K562 (cell line): ENCODE measurements around the gene TTC38. TPM values are rescaled to one million over a fixed set of nuclear protein-coding genes. Genes with fewer than 3 reads are reported as not detected.

Experiments
- DMBX1 ChIP-seq: fragments of 250-450 bp; sonication (Bioruptor Pico); IDR thresholded peaks from 2 replicates; pipeline ENCODE4 v1.8.0; 2022; ENCODE audit warnings: inconsistent platforms, mild to moderate bottlenecking, moderate library complexity, borderline replicate concordance
- FOSL1 ChIP-seq: fragments of 200-800 bp; sonication (Bioruptor generic); conservative IDR thresholded peaks from 2 replicates; pipeline ENCODE4 v1.6.1; 2016; ENCODE audit warnings: missing genetic modification characterization, missing compliant biosample characterization
- HLTF ChIP-seq: fragments of 450-650 bp; IDR thresholded peaks from 2 replicates; pipeline ENCODE4 v1.6.1; 2016
- MBD2 ChIP-seq: sonication (generic); IDR thresholded peaks from 2 replicates; pipeline ENCODE4 v1.6.1; 2016; ENCODE audit warnings: low read depth, borderline replicate concordance
- SRSF1 ChIP-seq: fragments of 200-400 bp; formaldehyde crosslinking; IDR thresholded peaks from 2 replicates; pipeline ENCODE4 v1.6.1; 2017; ENCODE audit warnings: mild to moderate bottlenecking, low read depth, low read length, moderate library complexity
- U2AF2 ChIP-seq: fragments of 200-400 bp; formaldehyde crosslinking; optimal IDR thresholded peaks from 2 replicates; pipeline ENCODE3; 2017; ENCODE audit warnings: low read depth, mild to moderate bottlenecking, low read length
- ZBTB1 ChIP-seq: sonication (generic); formaldehyde crosslinking; IDR thresholded peaks from 2 replicates; pipeline ENCODE4 v1.8.1; 2023; ENCODE audit warnings: missing genetic modification reagents, low read depth, mild to moderate bottlenecking, borderline replicate concordance
- ZNF316 ChIP-seq: fragments of 450-650 bp; IDR thresholded peaks from 2 replicates; pipeline ENCODE4 v1.6.1; 2016
- polyA plus RNA-seq, 8 experiments: library from polyadenylated mRNA; depleted of rRNA in 4 of 8; stranded (reverse) in 5 of 8; unstranded in 3 of 8; fragments of >200 nt; fragmentation: Nextera tagmentation in 2 of 8; fragmentation: Illumina TruSeq in 1 of 8; extraction: Ambion mirVana in 2 of 8; extraction: Trizol in 1 of 8; gene quantifications; 2 replicates each; pipeline versions ENCODE4 v1.2.1 to v1.2.3, GENCODE V29; 2011 to 2014; ENCODE audit warnings: inconsistent platforms in 1 of 8, missing spikeins in 1 of 8
- total RNA-seq, 7 experiments: library from RNA; depleted of rRNA in 6 of 7; stranded (reverse); fragments of >200 nt in 6 of 7; fragmentation: Illumina TruSeq in 2 of 7; extraction: Trizol in 2 of 7; gene quantifications; 2 replicates each; pipeline versions ENCODE4 v1.2.1 to v1.2.3, GENCODE V29; 2011 to 2021; ENCODE audit warnings: low replicate concordance in 1 of 7
- TF ChIP-seq, protein P1 (sequence below), 2 experiments: IDR thresholded peaks in 1 of 2; conservative IDR thresholded peaks in 1 of 2; 2 replicates each; pipeline ENCODE4 v1.6.1; 2016; ENCODE audit warnings: low read depth in 2 of 2, mild to moderate bottlenecking in 1 of 2, missing compliant biosample characterization in 1 of 2, missing genetic modification characterization in 1 of 2, moderate library complexity in 1 of 2
- TF ChIP-seq, protein P2 (sequence below), 2 experiments: fragments of 450-650 bp in 1 of 2; IDR thresholded peaks; 2 replicates each; pipeline ENCODE4 v1.6.1; 2011 to 2017; ENCODE audit warnings: low read depth in 2 of 2, antibody characterized with exemption in 1 of 2, borderline replicate concordance in 1 of 2, low read length in 1 of 2, mild to moderate bottlenecking in 1 of 2, mixed read lengths in 1 of 2; ENCODE audit not compliant: control insufficient read depth in 1 of 2
- TF ChIP-seq, protein P3 (sequence below), 2 experiments: fragments of 150-350 bp in 1 of 2; IDR thresholded peaks; 2 replicates each; pipeline ENCODE4 v1.6.1; 2012 to 2016; ENCODE audit warnings: low read depth in 2 of 2, low read length in 2 of 2, mild to moderate bottlenecking in 1 of 2, moderate library complexity in 1 of 2
- TF ChIP-seq, protein P4 (sequence below), 2 experiments: fragments of 450-650 bp; IDR thresholded peaks; 2 replicates each; pipeline ENCODE4 v1.6.1; 2016
- TF ChIP-seq, protein P5 (sequence below): sonication (generic); formaldehyde crosslinking; IDR thresholded peaks from 2 replicates; pipeline ENCODE4 v1.8.0; 2022; ENCODE audit warnings: mild to moderate bottlenecking, missing genetic modification reagents

The TTC38 gene
- total and polyA plus RNA-seq, 9 of the 15 experiments (the other 6 are each of a cell fraction or from before 2014, with no cell fraction given) = 0.84 to 28.4 (median 18.1) TPM

DNA sequence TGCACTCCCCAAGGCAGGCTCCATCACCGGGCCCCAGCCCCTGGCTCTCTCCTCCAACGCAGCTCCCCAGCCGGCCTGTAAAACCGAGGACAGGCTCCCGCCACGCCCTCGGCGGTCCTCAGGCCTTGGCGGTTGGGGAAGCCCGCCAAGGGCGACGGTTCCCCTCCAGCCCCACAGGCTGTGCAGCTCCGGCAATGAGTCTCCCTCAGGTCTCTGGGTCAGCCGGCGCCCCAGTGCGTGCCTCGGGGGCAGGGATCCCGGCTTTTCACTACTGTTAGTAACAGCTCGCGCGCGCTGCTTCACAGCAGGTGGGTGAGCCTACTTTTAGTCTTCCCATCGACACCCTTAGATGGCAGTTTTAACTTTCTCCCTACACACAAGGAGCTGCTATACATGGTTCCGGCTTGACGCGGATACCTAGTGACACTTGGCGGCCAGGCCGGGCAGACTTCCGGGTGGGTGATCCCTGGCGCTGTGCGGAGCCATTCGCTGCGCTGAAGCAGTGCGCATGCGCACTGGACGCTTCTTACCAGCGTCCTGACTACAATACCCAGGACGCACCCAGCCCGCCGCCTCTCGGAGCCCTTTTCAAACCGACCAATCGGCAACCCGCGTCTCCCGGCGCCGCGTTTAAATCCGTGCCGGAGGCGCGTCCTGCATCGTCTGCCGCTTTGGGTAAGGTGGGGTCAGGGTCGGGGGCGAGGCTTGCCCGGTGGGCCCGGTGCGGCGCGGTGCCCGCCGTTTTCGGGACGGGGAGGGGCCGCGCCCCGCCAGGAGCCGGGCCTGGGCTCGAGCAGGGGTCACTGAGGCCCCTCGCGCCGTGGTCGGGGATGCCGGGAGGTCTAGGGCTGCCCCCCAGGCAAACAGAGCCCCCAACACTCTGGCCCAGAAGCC lies 28.7 kb downstream of the TTC38 start, which contains the start of gene GTSE1 (continued):
- TF ChIP-seq, protein P1, sequence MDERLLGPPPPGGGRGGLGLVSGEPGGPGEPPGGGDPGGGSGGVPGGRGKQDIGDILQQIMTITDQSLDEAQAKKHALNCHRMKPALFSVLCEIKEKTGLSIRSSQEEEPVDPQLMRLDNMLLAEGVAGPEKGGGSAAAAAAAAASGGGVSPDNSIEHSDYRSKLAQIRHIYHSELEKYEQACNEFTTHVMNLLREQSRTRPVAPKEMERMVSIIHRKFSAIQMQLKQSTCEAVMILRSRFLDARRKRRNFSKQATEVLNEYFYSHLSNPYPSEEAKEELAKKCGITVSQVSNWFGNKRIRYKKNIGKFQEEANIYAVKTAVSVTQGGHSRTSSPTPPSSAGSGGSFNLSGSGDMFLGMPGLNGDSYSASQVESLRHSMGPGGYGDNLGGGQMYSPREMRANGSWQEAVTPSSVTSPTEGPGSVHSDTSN (CRISPR knock-in tag; IDR thresholded peaks at IDR 0.05; ENCODE audit: low read depth) = no peak
- TF ChIP-seq, protein P1 (tag; conservative IDR thresholded peaks at IDR 0.05; ENCODE audit: low read depth) = no peak
- TF ChIP-seq DMBX1 = no peak
- TF ChIP-seq, protein P2, sequence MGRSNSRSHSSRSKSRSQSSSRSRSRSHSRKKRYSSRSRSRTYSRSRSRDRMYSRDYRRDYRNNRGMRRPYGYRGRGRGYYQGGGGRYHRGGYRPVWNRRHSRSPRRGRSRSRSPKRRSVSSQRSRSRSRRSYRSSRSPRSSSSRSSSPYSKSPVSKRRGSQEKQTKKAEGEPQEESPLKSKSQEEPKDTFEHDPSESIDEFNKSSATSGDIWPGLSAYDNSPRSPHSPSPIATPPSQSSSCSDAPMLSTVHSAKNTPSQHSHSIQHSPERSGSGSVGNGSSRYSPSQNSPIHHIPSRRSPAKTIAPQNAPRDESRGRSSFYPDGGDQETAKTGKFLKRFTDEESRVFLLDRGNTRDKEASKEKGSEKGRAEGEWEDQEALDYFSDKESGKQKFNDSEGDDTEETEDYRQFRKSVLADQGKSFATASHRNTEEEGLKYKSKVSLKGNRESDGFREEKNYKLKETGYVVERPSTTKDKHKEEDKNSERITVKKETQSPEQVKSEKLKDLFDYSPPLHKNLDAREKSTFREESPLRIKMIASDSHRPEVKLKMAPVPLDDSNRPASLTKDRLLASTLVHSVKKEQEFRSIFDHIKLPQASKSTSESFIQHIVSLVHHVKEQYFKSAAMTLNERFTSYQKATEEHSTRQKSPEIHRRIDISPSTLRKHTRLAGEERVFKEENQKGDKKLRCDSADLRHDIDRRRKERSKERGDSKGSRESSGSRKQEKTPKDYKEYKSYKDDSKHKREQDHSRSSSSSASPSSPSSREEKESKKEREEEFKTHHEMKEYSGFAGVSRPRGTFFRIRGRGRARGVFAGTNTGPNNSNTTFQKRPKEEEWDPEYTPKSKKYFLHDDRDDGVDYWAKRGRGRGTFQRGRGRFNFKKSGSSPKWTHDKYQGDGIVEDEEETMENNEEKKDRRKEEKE (IDR thresholded peaks at IDR 0.05; ENCODE audit: borderline replicate concordance in 1 of 2, control insufficient read depth in 1 of 2, low read depth in 2 of 2, low read length in 1 of 2) = no peak
- TF ChIP-seq, protein P3, sequence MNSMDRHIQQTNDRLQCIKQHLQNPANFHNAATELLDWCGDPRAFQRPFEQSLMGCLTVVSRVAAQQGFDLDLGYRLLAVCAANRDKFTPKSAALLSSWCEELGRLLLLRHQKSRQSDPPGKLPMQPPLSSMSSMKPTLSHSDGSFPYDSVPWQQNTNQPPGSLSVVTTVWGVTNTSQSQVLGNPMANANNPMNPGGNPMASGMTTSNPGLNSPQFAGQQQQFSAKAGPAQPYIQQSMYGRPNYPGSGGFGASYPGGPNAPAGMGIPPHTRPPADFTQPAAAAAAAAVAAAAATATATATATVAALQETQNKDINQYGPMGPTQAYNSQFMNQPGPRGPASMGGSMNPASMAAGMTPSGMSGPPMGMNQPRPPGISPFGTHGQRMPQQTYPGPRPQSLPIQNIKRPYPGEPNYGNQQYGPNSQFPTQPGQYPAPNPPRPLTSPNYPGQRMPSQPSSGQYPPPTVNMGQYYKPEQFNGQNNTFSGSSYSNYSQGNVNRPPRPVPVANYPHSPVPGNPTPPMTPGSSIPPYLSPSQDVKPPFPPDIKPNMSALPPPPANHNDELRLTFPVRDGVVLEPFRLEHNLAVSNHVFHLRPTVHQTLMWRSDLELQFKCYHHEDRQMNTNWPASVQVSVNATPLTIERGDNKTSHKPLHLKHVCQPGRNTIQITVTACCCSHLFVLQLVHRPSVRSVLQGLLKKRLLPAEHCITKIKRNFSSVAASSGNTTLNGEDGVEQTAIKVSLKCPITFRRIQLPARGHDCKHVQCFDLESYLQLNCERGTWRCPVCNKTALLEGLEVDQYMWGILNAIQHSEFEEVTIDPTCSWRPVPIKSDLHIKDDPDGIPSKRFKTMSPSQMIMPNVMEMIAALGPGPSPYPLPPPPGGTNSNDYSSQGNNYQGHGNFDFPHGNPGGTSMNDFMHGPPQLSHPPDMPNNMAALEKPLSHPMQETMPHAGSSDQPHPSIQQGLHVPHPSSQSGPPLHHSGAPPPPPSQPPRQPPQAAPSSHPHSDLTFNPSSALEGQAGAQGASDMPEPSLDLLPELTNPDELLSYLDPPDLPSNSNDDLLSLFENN (IDR thresholded peaks at IDR 0.05; ENCODE audit: low read depth in 2 of 2, low read length in 2 of 2) = no peak
- no peak for TF ChIP-seq HLTF
- TF ChIP-seq FOSL1 (tag) = 0 out of 2 replicates have a peak, but pooled peaks have one; percentile 26
- TF ChIP-seq U2AF2 = no peak
- no peak for TF ChIP-seq SRSF1
- no peak for TF ChIP-seq ZNF316
- TF ChIP-seq, protein P4, sequence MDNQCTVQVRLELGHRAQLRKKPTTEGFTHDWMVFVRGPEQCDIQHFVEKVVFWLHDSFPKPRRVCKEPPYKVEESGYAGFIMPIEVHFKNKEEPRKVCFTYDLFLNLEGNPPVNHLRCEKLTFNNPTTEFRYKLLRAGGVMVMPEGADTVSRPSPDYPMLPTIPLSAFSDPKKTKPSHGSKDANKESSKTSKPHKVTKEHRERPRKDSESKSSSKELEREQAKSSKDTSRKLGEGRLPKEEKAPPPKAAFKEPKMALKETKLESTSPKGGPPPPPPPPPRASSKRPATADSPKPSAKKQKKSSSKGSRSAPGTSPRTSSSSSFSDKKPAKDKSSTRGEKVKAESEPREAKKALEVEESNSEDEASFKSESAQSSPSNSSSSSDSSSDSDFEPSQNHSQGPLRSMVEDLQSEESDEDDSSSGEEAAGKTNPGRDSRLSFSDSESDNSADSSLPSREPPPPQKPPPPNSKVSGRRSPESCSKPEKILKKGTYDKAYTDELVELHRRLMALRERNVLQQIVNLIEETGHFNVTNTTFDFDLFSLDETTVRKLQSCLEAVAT (IDR thresholded peaks at IDR 0.05) = no peak
- TF ChIP-seq MBD2 = no peak
- TF ChIP-seq, protein P5, sequence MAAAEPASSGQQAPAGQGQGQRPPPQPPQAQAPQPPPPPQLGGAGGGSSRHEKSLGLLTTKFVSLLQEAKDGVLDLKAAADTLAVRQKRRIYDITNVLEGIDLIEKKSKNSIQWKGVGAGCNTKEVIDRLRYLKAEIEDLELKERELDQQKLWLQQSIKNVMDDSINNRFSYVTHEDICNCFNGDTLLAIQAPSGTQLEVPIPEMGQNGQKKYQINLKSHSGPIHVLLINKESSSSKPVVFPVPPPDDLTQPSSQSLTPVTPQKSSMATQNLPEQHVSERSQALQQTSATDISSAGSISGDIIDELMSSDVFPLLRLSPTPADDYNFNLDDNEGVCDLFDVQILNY (CRISPR knock-in tag) = no peak
- TF ChIP-seq ZBTB1 (CRISPR knock-in tag) = no peak
